PC-3 (cell line): ENCODE results near the gene VCX2. TPM values are rescaled to one million over a fixed set of nuclear protein-coding genes. Genes with fewer than 3 reads are reported as not detected.
"Not testable (repeated sequence)": the region's sequence is repeated elsewhere in the genome, so short reads cannot be mapped to it uniquely, and the experiment has no call there.

Source experiments
- ATAC-seq: fragments of 200-7000 bp; cut with Tn5 transposase; 2 replicates; pipeline ENCODE4 v1.9.1; 2020; ENCODE audit warnings: mild to moderate bottlenecking, moderate library complexity
- Bru-seq: library from RNA; stranded (reverse); fragments of 400-500 nt; gene quantifications from one replicate; lab custom pipeline; 2021; lab: Mats Ljungman, UMichigan
- BruChase-seq, 2 experiments: library from RNA; stranded (reverse); fragments of 400-500 nt; gene quantifications; one replicate each; lab custom pipeline; 2021; lab: Mats Ljungman, UMichigan
- BruUV-seq: library from RNA; stranded (reverse); fragments of 400-500 nt; replicated peaks from 2 replicates; lab custom pipeline; 2021; lab: Mats Ljungman, UMichigan
- CTCF ChIA-PET: fragments of 300-600 bp; sonication (Branson Sonifier 250); formaldehyde crosslinking; loops from one replicate; lab custom pipeline; 2022; ENCODE audit warnings: antibody characterized with exemption; lab: Charles Lee
- POLR2A ChIA-PET: fragments of 300-600 bp; sonication (Branson Sonifier 250); formaldehyde crosslinking; loops from one replicate; lab custom pipeline; 2022; ENCODE audit warnings: antibody characterized with exemption; ENCODE audit not compliant: unreplicated experiment; lab: Charles Lee
- DNase-seq: peaks from one replicate; pipeline ENCODE4 v3.0.0-alpha.2; 2015
- H2AFZ ChIP-seq: fragments of 300-600 bp; sonication (generic); 2 replicates; pipeline ENCODE4 v1.6.0; 2016; ENCODE audit warnings: antibody characterized with exemption, low read length
- H3F3A ChIP-seq: fragments of 300-600 bp; sonication (generic); one replicate; pipeline ENCODE4 v1.6.0; 2017; ENCODE audit warnings: antibody characterized with exemption, low read length, control low read depth, mild to moderate bottlenecking; ENCODE audit not compliant: unreplicated experiment
- H3K27ac ChIP-seq: fragments of 300-600 bp; sonication (generic); 2 replicates; pipeline ENCODE4 v1.5.1; 2016; ENCODE audit warnings: mild to moderate bottlenecking, low read length
- H3K27me3 ChIP-seq: fragments of 300-600 bp; sonication (generic); 2 replicates; pipeline ENCODE4 v1.6.1; 2016; ENCODE audit warnings: low read length, mixed read lengths
- H3K36me3 ChIP-seq: fragments of 300-600 bp; sonication (generic); 2 replicates; pipeline ENCODE4 v1.6.1; 2016; ENCODE audit warnings: low read depth, mixed run types, low read length, mixed read lengths
- H3K4me1 ChIP-seq: fragments of 300-600 bp; sonication (generic); 2 replicates; pipeline ENCODE4 v1.5.1; 2016; ENCODE audit warnings: low read length; ENCODE audit not compliant: insufficient read depth
- H3K4me2 ChIP-seq: fragments of 300-600 bp; sonication (generic); 2 replicates; pipeline ENCODE4 v1.6.0; 2016; ENCODE audit warnings: low read length
- H3K4me3 ChIP-seq: fragments of 300-600 bp; sonication (generic); 2 replicates; pipeline ENCODE4 v1.5.1; 2016; ENCODE audit warnings: mild to moderate bottlenecking, low read length, mixed read lengths
- H3K79me2 ChIP-seq: fragments of 300-600 bp; sonication (generic); 2 replicates; pipeline ENCODE4 v1.6.1; 2017; ENCODE audit warnings: low read length, mixed read lengths
- H3K9ac ChIP-seq: fragments of 300-600 bp; sonication (generic); 2 replicates; pipeline ENCODE4 v1.6.0; 2016; ENCODE audit warnings: mild to moderate bottlenecking, low read length
- H3K9me2 ChIP-seq: fragments of 300-600 bp; sonication (generic); replicated peaks from 2 replicates; pipeline ENCODE4 v1.6.1; 2016; ENCODE audit warnings: mixed run types, low read length, mixed read lengths
- H3K9me3 ChIP-seq: fragments of 300-600 bp; sonication (generic); 2 replicates; pipeline ENCODE4 v1.6.1; 2016; ENCODE audit warnings: low read length, mixed read lengths
- H4K20me1 ChIP-seq: fragments of 300-600 bp; sonication (generic); 2 replicates; pipeline ENCODE4 v1.6.1; 2016; ENCODE audit warnings: low read length, mixed read lengths
- CTCF ChIP-seq: fragments of 300-600 bp; sonication (generic); conservative IDR thresholded peaks from 2 replicates; pipeline ENCODE4 v1.5.1; 2017; ENCODE audit warnings: antibody characterized with exemption, low read depth, mild to moderate bottlenecking, low read length
- EZH2 ChIP-seq: fragments of 300-600 bp; sonication (generic); IDR thresholded peaks from one replicate; pipeline ENCODE4 v1.6.1; 2017; ENCODE audit warnings: antibody characterized with exemption, mild to moderate bottlenecking, low read length; ENCODE audit not compliant: unreplicated experiment
- EZH2phosphoT487 ChIP-seq: fragments of 300-600 bp; sonication (generic); IDR thresholded peaks from 2 replicates; pipeline ENCODE4 v1.6.1; 2018; ENCODE audit warnings: mild to moderate bottlenecking, antibody characterized with exemption, low read length, borderline replicate concordance
- intact Hi-C: fragments of 100-400 bp; cut with micrococcal nuclease; formaldehyde crosslinking; loops from 2 replicates; pipeline ENCODE4 v1.9.0; 2023
- long read RNA-seq: library from polyadenylated mRNA; unstranded; transcript quantifications from one replicate; pipeline ENCODE4 v2.0.0, GENCODE V29; 2021; ENCODE audit not compliant: unreplicated experiment
- total RNA-seq: library from RNA; depleted of rRNA; stranded (reverse); fragments of >200 nt; gene quantifications from 2 replicates; pipeline ENCODE4 v1.2.3, GENCODE V29; 2014; rRNA removed

The VCX2 gene
- total RNA-seq, result not detected in 2 replicates
- Bru-seq, nascent RNA, result not detected
- BruChase-seq, experiment 1, labeled RNA remaining after a 6-hour chase, result not detected
- BruChase-seq, experiment 2, labeled RNA remaining after a 2-hour chase, result not detected
- long read RNA-seq, result 0 reads

DNA sequence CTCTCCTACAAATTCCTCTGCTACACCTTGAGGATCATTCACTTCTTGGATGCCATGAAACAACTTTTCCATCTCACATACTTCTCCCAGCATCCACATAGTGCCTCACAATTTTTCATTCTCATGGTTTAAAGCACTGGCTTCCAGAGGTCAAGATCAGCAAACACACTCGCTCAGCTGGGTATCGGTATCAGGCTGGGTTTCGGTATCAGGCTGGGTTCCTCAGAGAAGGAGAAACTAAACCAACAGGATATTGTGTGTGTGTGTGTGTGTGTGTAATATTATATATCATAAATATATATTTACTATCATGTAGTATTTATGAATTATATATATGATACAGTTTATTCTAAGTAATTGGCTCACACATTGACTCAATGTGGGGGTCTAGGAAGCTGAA, at the start of gene VCX2:
Gene VCX2 (minus strand): TSS at position 99 of the 400 bp plus-strand sequence. CDS start 624 bp downstream, outside the sequence.
- intact Hi-C loops, H3K4me1 ChIP-seq, DNase-seq, BruUV-seq, ATAC-seq, H3K4me3 ChIP-seq, H4K20me1 ChIP-seq, H3K27me3 ChIP-seq, POLR2A ChIA-PET, H3K36me3 ChIP-seq, H3K9me3 ChIP-seq, H3K9me2 ChIP-seq, H3K79me2 ChIP-seq, H2AFZ ChIP-seq, H3K9ac ChIP-seq, CTCF ChIA-PET, H3K27ac ChIP-seq, H3K4me2 ChIP-seq, H3F3A ChIP-seq: not testable (repeated sequence)

DNA sequence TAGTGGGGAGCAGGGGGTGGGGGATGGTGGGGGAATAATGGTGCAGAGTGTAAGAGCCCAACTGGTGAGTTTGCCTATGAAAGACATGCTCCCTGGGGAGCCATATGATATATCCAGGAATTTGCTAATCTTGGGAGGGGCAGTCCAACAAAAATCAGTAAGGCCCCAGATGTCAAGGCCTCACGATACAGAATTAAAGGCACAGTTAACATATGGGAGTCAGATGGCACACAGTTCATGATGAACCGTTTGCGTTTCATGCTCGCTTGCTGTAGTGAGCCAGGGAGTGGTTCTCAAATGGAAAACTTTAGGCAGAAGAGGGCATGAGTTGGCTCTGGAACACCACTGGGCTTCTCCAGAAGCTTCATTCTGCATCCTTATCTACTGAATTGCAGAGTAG, 33.9 kb upstream of the VCX2 start:
- Histone ChIP-seq H3K9ac (no peak overlapping the region), H3K27ac (no peak overlapping the region), H3K4me2 (no peak overlapping the region), H3F3A (no peaks in the 10 kb centered on the region), H3K4me3 (no peak overlapping the region), H3K79me2 (no peaks in the 10 kb centered on the region), H3K9me3 (no peaks in the 10 kb centered on the region), H3K9me2 (no peaks in the 10 kb centered on the region), H3K36me3 (no peaks in the 10 kb centered on the region), H3K27me3 (no peaks in the 10 kb centered on the region), H2AFZ (no peak overlapping the region), H4K20me1 (no peaks in the 10 kb centered on the region), H3K4me1 (peaks cover 6% of the 10 kb centered on the region; the same call in 1 of the 2 replicates)
- BruUV-seq, result no TSS peak
- TF ChIP-seq EZH2phosphoT487 (no peak), EZH2 (no peak), CTCF (no peak)
- ChIA-PET CTCF (interaction anchor here (1.1 kb wide), 1 partner anchor 160 kb away, joined by 3 read pairs; no protein-coding TSS in a partner anchor), POLR2A (no interaction called here)
- no peak for DNase-seq
- intact Hi-C loops, result no loop called here
- no peak for ATAC-seq

GRCh38 chrX:8204169-8204935, 33.3 kb upstream of the VCX2 start:
- peak; percentile 56 for DNase-seq
- Histone ChIP-seq H3K36me3 (no peaks in the 10 kb centered on the region), H3K4me1 (peaks cover 6% of the 10 kb centered on the region; the same call in 1 of the 2 replicates), H3K4me2 (no peak overlapping the region), H3K27ac (no peak overlapping the region), H3K79me2 (no peaks in the 10 kb centered on the region), H3K4me3 (no peak overlapping the region), H3K9me3 (no peaks in the 10 kb centered on the region), H3K9me2 (no peaks in the 10 kb centered on the region), H4K20me1 (no peaks in the 10 kb centered on the region), H2AFZ (no peak overlapping the region), H3F3A (no peaks in the 10 kb centered on the region), H3K9ac (no peak overlapping the region), H3K27me3 (no peaks in the 10 kb centered on the region)
- BruUV-seq, result no TSS peak
- ChIA-PET CTCF (interaction anchor here (0.8 to 1.1 kb wide), 2 partner anchors 13 to 160 kb away, joined by 3 to 6 read pairs; no protein-coding TSS in a partner anchor), POLR2A (no interaction called here)
- ATAC-seq, result no peak
- TF ChIP-seq CTCF (no peak), EZH2phosphoT487 (no peak), EZH2 (no peak)
- intact Hi-C loops, result no loop called here
